GM18520 (cell line): ENCODE data around the gene HCAR1.
"Not testable (repeated sequence)": the region's sequence is repeated elsewhere in the genome, so short reads cannot be mapped to it uniquely, and the experiment has no call there.

ENCODE experiments used
- ATAC-seq: cut with Tn5 transposase; IDR thresholded peaks from one replicate; pipeline ENCODE4 v1.9.1; 2021; ENCODE audit not compliant: unreplicated experiment

The HCAR1 gene

DNA sequence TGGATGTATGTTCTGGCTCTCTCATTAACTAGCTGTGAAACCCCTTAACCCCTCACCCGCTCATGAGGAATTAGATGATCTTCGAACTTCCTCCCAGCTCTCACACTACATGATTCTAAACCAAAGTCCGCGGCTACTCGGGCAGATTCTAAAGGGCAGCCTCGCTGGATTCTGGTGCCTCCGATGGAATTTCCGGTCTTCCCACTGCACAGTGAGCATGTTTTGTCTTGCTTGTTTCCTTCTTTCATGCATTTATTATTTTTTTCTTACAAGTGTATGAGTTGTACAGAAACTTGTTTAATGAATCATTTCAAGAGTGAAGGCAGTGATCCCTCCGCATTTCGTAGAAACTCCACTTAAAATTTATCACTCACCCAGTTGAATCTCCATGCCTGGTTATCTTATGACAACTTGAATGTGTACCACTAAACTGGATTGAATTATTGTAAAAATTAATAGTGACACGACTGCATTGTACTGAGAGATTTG is 9.5 kb downstream of the HCAR1 start:
- no peak for ATAC-seq

DNA sequence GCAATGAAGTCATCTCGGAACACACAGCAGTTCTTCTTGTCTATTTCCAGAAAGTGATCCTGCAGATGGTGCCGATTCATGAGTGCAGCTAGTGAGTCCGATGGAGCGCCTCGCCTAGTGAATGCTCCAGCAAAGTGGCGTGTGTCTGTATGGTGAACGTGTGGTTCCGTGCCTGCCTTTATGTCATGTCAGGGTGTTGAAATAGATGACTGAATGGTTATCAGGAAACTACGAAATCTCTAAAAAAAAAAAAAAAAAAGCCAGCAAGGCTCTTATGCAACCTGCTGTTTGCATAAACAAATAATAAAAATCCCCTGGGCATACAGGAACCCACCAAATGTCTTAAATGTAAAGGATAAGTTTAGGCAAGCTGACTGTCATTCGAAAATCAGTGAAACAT is 14.0 kb downstream of the HCAR1 start, which contains the start of gene HCAR3:
Gene HCAR3, minus strand, starts transcription at position 154 of the 400 bp plus-strand sequence. Its CDS starts 74 bp downstream, at position 80.
- not testable (repeated sequence) for ATAC-seq

DNA sequence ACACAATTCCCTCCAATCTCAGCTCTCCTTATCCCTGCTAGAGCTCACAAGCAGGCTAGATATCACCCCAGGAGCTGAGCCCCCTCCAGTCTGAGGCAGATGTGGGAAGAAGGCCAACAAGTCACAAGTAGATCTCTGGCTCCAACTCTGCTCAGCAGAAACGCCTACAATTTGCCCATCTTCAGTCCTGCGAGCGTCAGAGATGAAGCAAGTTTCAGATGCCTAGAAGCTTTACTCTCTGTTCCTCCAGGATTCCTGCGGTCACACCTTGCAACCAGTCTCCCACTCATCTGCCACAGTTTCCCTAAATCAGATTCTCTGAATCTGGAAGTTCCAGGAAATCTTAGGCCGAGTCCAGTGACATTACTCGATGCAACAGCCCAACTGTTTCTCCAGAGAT is 15.4 kb downstream of the HCAR1 start:
- ATAC-seq = not testable (repeated sequence)

DNA sequence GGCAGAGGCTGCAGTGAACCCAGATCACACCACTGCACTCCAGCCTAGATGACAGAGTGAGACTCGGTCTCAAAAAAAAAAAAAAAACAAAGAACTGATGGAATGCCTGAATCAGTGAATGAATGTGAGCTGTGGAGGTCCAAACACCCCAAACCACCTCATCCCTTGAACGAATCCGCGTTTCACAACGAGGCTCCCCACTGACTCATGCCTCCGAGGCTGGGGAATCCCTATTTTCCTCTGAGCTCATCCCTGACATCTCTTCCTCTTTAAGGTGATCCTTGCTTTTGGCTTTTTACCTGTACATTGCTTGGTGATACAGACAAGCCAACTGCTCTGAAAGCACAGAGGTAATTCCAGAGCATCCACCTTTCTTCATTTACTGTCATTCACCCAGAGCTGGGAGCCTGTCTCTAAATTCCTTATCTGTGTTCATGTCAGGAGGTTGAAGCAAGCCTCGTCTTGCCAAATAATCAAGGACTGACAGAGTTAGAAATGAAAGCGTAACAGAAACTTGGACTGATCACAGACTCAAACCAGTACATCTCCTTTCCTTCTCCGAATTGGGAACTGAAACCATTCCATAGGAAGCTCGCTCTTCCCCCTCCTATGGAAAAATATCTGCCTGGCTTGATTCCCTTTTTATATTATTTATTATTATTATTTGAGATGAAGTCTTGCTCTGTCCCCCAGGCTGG is 17.0 kb downstream of the HCAR1 start:
- ATAC-seq = not testable (repeated sequence)

DNA sequence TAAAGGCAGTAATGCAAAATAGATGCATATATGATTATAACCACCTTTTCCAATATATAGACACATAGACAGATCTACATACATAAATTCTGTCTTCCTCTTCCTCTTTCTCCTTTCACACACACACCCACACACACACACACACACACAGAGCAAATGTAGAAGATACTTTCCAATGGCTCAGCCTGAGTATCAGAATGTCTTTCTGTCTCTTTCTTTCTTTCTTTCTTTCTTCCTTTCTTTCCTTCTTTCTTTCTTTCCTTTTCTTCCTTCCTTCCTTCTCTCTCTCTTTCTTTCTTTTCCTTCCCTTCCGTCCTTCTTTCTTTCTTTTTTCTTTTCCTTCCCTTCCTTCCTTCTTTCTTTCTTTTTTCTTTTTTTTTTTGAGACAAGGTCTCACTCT is 19.4 kb downstream of the HCAR1 start:
- ATAC-seq = not testable (repeated sequence)

DNA sequence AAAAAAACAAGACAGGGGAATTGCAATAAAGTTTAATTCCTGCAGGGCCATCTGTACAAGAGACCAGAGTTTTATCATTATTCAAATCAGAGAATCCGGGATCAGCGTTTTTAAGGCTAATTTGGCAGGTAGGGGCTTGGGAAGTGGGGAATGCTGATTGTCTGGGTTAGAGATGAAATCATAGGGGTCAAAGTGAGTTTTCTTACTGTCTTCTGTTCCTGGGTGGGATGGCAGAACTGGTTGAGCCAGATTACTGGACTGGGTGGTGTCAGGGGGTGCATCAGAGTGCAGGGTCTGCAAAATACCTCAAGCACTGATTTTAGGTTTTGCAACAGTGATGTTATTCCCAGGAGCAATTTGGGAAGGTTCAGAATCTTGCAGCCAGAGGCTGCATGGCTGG is 20.3 kb downstream of the HCAR1 start:
- ATAC-seq = not testable (repeated sequence)

DNA sequence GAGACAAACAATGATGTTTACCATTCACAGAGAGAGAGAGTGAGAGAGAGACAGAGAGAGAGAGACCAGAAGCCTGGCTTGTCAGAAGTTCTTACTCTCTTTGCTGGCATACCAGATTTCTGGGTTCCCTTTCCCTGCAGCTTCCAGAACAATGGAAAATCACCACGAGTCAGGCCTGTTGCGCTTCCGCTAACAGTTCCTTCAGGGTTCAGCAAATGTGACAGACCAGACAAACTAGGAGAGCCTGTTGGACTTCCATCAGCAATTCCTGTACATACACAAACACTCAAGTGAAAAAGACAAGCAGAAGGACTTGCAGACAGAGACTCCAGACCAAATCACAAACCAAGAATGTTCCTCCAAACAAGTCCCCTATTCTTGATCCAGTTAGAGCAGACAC is 21.4 kb downstream of the HCAR1 start:
- ATAC-seq = not testable (repeated sequence)

DNA sequence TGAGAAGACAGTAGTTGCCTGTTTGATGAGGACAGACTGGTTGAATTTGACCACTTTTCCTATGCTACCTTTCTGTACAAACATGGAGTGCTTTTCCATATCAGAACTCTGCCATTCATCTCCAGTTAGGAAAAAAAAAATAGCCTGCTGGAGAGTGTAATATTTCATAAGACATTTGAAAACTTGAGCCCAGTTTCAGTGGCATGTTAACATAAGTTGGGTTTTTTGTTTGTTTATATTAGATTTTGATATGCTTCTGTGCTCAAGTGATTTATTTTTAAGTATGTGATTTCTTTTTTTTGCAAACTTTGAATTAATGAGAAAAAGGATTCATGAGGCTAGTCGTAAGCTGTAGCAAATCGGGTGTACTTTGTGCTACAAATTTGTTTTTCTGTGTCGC is 26.8 kb downstream of the HCAR1 start:
- not testable (repeated sequence) for ATAC-seq

DNA sequence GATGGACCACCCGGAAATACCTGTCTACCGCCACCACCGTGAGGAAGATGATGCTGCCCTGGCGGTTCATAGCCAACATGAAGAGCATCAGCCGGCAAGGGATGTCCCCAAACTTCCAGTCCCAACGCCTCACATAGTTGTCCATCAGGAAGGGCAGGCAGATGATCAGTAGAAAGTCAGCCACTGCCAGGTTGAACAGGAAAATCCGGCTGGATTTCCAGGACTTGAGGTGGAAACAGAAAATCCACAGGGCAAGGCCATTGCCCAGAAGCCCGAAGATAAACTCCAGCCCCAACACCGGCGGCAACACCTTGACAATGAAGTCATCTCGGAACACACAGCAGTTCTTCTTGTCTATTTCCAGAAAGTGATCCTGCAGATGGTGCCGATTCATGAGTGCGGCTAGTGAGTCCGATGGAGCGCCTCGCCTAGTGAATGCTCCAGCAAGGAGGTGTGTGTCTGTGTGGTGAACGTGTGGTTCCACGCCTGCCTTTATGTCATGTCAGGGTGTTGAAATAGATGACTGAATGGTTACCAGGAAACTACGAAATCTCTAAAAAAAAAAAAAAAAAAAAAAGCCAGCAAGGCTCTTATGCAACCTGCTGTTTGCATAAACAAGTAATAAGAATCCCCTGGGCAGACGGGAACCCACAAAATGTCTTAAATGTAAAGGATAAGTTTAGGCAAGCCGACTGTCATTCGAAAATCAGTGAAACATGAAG is 27.6 kb downstream of the HCAR1 start, which contains the start of gene HCAR2:
Gene HCAR2, minus strand, starts transcription at position 468 of the 722 bp plus-strand sequence. Its CDS starts 74 bp downstream, at position 394.
- ATAC-seq = not testable (repeated sequence)

DNA sequence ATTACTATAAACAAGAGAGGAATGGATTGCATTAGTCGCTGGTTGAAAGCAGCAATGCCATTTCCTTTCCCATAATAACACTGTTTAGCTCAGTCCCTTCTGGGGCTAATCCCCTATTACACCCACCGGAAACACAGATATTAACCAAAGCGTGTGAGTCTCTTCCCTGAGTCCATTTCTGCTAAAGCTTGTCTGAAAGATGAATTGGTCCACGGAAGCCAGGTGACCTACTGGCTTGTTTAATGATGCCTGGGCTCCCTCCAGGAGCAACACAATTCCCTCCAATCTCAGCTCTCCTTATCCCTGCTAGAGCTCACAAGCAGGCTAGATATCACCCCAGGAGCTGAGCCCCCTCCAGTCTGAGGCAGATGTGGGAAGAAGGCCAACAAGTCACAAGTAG is 29.2 kb downstream of the HCAR1 start:
- ATAC-seq = not testable (repeated sequence)

DNA sequence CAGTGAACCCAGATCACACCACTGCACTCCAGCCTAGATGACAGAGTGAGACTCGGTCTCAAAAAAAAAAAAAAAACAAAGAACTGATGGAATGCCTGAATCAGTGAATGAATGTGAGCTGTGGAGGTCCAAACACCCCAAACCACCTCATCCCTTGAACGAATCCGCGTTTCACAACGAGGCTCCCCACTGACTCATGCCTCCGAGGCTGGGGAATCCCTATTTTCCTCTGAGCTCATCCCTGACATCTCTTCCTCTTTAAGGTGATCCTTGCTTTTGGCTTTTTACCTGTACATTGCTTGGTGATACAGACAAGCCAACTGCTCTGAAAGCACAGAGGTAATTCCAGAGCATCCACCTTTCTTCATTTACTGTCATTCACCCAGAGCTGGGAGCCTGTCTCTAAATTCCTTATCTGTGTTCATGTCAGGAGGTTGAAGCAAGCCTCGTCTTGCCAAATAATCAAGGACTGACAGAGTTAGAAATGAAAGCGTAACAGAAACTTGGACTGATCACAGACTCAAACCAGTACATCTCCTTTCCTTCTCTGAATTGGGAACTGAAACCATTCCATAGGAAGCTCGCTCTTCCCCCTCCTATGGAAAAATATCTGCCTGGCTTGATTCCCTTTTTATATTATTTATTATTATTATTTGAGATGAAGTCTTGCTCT is 30.5 kb downstream of the HCAR1 start:
- ATAC-seq = not testable (repeated sequence)

DNA sequence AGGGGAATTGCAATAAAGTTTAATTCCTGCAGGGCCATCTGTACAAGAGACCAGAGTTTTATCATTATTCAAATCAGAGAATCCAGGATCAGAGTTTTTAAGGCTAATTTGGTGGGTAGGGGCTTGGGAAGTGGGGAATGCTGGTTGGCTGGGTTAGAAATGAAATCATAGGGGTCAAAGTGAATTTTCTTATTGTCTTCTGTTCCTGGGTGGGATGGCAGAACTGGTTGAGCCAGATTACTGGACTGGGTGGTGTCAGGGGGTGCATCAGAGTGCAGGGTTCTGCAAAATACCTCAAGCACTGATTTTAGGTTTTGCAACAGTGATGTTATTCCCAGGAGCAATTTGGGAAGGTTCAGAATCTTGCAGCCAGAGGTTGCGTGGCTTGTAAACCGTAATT is 33.7 kb downstream of the HCAR1 start:
- not testable (repeated sequence) for ATAC-seq

DNA sequence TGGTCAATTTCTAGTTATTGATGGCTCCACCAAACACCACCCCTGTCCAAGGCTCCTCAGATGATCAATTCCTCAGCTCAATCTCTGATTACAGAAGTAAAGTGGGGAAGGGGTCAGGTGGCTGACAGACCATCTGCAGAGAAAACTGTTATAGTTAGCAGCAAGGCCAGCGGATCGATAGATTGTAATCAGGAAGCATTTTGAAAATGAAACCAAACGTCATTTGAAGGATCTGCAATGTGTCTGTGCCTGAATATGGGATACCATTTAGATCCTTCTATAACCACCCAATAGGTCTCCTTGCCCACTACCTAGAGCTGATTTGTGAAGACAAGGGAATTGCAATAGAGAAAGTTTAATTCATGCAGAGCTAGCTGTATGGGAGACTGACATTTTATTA is 39.1 kb downstream of the HCAR1 start:
- ATAC-seq = no peak

DNA sequence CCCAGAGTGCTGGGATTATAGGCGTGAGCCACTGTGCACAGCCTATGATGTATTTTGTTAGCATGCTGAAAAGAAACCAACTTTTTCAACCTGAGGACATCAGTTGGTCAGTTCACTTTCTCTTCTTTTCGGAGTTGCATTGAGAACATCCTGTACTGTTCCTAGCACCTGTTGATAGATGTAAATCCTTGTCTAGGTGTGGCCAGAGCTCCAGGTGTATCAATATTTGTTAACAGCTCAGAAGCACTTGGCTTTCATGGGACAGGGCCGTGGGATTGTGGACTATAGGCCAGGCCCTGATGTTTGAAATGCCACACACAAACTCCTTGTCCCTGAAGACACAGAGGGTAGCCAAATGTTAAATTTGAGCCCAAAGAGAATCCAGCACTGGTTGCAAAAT is 42.4 kb downstream of the HCAR1 start:
- ATAC-seq = no peak

DNA sequence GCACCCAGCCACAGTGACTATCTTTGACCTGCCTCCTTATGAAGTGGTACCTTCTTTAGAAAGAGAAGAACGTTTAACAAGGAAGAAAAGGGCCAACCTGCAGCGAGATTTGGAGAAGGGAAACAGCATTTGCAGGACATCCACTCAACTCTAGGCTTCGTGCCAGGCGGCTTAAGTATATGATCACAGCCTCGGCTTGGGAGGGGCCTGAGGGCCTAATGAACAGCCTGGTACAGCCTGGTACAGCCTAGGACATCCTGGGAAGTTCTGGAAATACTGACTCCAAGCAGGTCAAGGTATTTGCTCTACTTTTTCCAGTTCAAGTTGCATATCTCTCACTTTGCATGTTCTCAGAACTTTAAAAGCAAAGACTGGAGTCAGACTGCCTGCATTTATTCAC is 43.6 kb downstream of the HCAR1 start:
- no peak for ATAC-seq

DNA sequence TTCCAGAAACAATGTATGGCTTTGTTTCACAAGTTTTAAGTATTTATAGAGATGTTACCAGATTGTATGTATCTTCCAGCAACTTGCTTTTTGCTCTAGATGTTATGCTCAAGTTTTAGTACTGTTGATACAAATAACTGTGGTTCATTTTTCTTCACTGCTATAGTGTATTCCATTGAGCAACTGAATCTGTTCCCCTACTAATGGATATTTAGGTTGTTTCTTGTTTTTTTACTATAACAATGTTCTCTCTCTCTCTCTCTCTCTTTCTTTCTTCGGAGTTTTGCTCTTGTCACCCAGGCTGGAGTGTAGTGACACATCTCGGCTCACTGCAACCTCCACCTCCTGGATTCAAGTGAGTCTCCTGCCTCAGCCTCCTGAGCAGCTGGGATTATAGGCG is 44.1 kb downstream of the HCAR1 start:
- ATAC-seq = no peak

DNA sequence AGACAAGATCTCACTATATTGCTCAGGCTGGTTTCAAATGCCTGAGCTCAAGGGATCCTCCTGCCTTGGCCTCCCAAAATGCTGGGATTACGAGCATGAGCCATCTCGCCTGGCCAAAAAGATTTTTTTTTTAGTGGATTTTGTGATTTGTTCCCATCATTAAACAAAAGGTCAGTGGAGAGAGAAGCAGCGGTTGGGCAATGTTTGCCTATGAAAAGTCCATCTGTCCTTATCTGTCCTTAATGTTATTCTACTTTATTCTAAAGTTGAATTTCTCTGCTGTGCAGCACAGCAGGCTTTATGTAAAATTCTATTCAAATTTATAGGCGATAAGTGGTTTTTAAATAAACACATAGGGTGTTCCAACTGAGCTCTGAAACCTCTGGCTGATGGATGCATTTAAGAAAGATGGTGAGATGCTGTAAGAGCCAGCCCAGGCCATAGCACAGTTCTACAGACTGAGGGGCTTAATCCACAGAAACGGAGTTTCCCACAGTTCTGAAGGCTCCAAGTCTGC is 46.3 kb downstream of the HCAR1 start:
- ATAC-seq = no peak

DNA sequence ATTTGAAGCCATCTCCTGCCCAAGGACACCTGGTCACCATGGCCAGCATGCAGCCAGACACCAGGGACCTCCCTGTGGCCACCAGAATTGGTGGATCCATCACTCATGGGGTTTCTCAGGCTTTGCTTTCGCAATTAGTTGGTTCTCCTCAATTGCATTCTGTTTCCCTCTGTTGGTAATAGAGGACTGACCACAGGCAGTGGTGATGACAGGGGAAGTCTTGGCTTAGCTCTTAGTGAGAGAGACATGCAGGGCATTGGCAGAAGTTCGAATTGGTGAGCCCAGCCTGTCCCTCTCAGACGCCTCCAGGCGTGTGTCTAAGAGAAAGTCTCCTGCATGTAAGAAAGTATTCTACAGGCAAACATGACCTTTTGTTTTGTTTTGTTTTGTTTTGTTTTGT is 48.8 kb downstream of the HCAR1 start:
- ATAC-seq = no peak

DNA sequence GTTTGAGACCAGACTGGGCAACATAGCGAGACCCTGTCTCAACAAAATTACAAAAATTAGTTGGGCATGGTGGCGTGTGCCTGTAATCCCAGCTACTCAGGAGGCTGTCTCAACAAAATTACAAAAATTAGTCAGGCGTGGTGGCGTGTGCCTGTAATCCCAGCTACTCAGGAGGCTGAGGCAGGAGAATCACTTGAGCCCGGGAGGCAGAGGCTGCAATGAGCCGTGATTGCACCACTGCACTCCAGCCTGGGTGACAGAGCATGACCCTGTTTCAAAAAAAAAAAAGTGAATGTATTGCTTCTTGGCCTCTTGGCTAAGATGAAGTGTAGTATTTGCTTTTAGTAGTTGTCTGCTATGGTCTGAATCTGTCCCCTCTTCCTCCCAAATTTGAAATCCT is 49.7 kb downstream of the HCAR1 start:
- ATAC-seq = not testable (repeated sequence)

DNA sequence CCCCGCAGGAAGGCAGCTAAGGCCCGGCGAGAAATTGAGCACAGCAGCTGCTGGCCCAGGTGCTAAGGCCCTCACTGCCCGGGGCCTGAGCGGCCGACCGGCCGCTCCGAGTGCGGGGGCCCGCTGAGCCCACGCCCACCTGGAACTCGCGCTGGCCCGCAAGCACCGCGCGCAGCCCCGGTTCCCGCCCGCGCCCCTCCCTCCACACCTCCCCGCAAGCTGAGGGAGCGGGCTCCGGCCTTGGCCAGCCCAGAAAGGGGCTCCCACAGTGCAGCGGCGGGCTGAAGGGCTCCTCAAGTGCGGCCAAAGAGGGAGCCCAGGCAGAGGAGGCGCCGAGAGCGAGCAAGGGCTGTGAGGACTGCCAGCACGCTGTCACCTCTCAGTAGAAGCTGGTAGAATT is 53.9 kb downstream of the HCAR1 start:
- ATAC-seq = not testable (repeated sequence)
